HepG2 (cell line): ENCODE data around the gene JAGN1. TPM values are rescaled to one million over a fixed set of nuclear protein-coding genes. Genes with fewer than 3 reads are reported as not detected.

Source experiments
- ARID2 ChIP-seq: sonication (generic); formaldehyde crosslinking; IDR thresholded peaks from 2 replicates; pipeline ENCODE4 v1.8.1; 2022; ENCODE audit warnings: mild to moderate bottlenecking, missing genetic modification reagents, borderline replicate concordance
- FOXM1 ChIP-seq: sonication (generic); formaldehyde crosslinking; IDR thresholded peaks from 2 replicates; pipeline ENCODE4 v1.5.0; 2020; ENCODE audit warnings: missing genetic modification reagents
- FUBP1 ChIP-seq: sonication (generic); formaldehyde crosslinking; IDR thresholded peaks from 2 replicates; pipeline ENCODE4 v1.5.1; 2020; ENCODE audit warnings: missing genetic modification reagents, mild to moderate bottlenecking, borderline replicate concordance
- SIX4 ChIP-seq: sonication (generic); formaldehyde crosslinking; IDR thresholded peaks from 2 replicates; pipeline ENCODE4 v1.4.0; 2020; ENCODE audit warnings: missing genetic modification reagents
- TBP ChIP-seq: sonication (generic); formaldehyde crosslinking; IDR thresholded peaks from 2 replicates; pipeline ENCODE4 v1.5.0; 2020; ENCODE audit warnings: missing genetic modification reagents
- XBP1 ChIP-seq: sonication (generic); formaldehyde crosslinking; IDR thresholded peaks from 2 replicates; pipeline ENCODE4 v1.5.0; 2020; ENCODE audit warnings: missing genetic modification reagents
- ZFY ChIP-seq: sonication (generic); formaldehyde crosslinking; IDR thresholded peaks from 2 replicates; pipeline ENCODE4 v1.4.0; 2020; ENCODE audit warnings: missing genetic modification reagents
- ZNF230 ChIP-seq: sonication (generic); formaldehyde crosslinking; IDR thresholded peaks from 2 replicates; pipeline ENCODE4 v1.4.0; 2020; ENCODE audit warnings: mild to moderate bottlenecking, missing genetic modification reagents
- ZNF274 ChIP-seq: sonication (generic); formaldehyde crosslinking; IDR thresholded peaks from 2 replicates; pipeline ENCODE4 v1.5.1; 2020; ENCODE audit warnings: mild to moderate bottlenecking, missing genetic modification reagents
- ZNF710 ChIP-seq: sonication (generic); formaldehyde crosslinking; IDR thresholded peaks from 2 replicates; pipeline ENCODE4 v1.5.0; 2020; ENCODE audit warnings: mild to moderate bottlenecking, missing genetic modification reagents, borderline replicate concordance
- ZNF747 ChIP-seq: sonication (generic); formaldehyde crosslinking; IDR thresholded peaks from 2 replicates; pipeline ENCODE4 v1.8.1; 2023; ENCODE audit warnings: missing genetic modification reagents, mild to moderate bottlenecking, borderline replicate concordance
- ZNF781 ChIP-seq: sonication (generic); formaldehyde crosslinking; IDR thresholded peaks from 2 replicates; pipeline ENCODE4 v1.5.1; 2020; ENCODE audit warnings: borderline replicate concordance, mild to moderate bottlenecking, missing genetic modification reagents; ENCODE audit errors: not compliant biosample characterization
- polyA plus RNA-seq, 8 experiments: library from polyadenylated mRNA; depleted of rRNA in 3 of 8; stranded (reverse) in 7 of 8; unstranded in 1 of 8; fragments of >200 nt; fragmentation: Illumina TruSeq in 4 of 8; extraction: Trizol in 4 of 8; gene quantifications; 2 replicates each; pipeline versions ENCODE4 v1.2.1 to v1.2.3, GENCODE V29; 2011 to 2016; ENCODE audit warnings: low read depth in 4 of 8, missing spikeins in 1 of 8, mixed read lengths in 1 of 8; ENCODE audit not compliant: insufficient read depth in 1 of 8
- total RNA-seq, 5 experiments: library from RNA; depleted of rRNA; stranded (reverse); fragments of >200 nt; fragmentation: Illumina TruSeq; extraction: Trizol; gene quantifications; 2 replicates each; pipeline ENCODE4 v1.2.3, GENCODE V29; 2016; ENCODE audit warnings: low read depth in 1 of 5
- TF ChIP-seq, protein P1 (sequence below): IDR thresholded peaks from 2 replicates; pipeline ENCODE4 v1.6.1; 2016; ENCODE audit warnings: missing biosample characterization, missing genetic modification reagents, low read depth
- TF ChIP-seq, protein P2 (sequence below): sonication (generic); formaldehyde crosslinking; IDR thresholded peaks from 2 replicates; pipeline ENCODE4 v1.5.0; 2020; ENCODE audit warnings: missing genetic modification reagents, mild to moderate bottlenecking, borderline replicate concordance
- TF ChIP-seq, protein P3 (sequence below): sonication (generic); formaldehyde crosslinking; IDR thresholded peaks from 2 replicates; pipeline ENCODE4 v1.4.0; 2020; ENCODE audit warnings: missing genetic modification reagents
- TF ChIP-seq, protein P4 (sequence below): sonication (generic); formaldehyde crosslinking; IDR thresholded peaks from 2 replicates; pipeline ENCODE4 v1.8.0; 2022; ENCODE audit warnings: missing genetic modification reagents, mild to moderate bottlenecking, inconsistent platforms, borderline replicate concordance
- TF ChIP-seq, protein P5 (sequence below): IDR thresholded peaks from 2 replicates; pipeline ENCODE4 v1.6.1; 2016; ENCODE audit warnings: mild to moderate bottlenecking, missing biosample characterization, missing genetic modification reagents

The JAGN1 gene
- total and polyA plus RNA-seq, 2 of the 13 experiments (the other 11 are each of a cell fraction or from before 2014, with no cell fraction given) = 49.9 to 50.9 TPM

GRCh38 chr3:9932843-9933560 is 42.6 kb downstream of the JAGN1 start (continued):
- TF ChIP-seq FUBP1 (CRISPR knock-in tag) (no peak), FOXM1 (CRISPR knock-in tag) (0 out of 2 replicates have a peak, but pooled peaks have one; percentile 10), XBP1 (no peak; the same call in 1 of the 2 replicates), TBP (CRISPR knock-in tag) (0 out of 2 replicates have a peak, but pooled peaks have one; percentile 46), ZNF781 (CRISPR knock-in tag) (no peak), ZFY (CRISPR knock-in tag) (peak; percentile 80), ZNF747 (CRISPR knock-in tag) (peak; percentile 69; the same call in 1 of the 2 replicates), ZNF710 (CRISPR knock-in tag) (peak; percentile 63; the same call in 1 of the 2 replicates), ARID2 (CRISPR knock-in tag) (no peak), ZNF230 (peak; percentile 41; the same call in 1 of the 2 replicates), SIX4 (peak; percentile 24; the same call in 1 of the 2 replicates), ZNF274 (peak; percentile 37; the same call in 1 of the 2 replicates)
- TF ChIP-seq, protein P1, sequence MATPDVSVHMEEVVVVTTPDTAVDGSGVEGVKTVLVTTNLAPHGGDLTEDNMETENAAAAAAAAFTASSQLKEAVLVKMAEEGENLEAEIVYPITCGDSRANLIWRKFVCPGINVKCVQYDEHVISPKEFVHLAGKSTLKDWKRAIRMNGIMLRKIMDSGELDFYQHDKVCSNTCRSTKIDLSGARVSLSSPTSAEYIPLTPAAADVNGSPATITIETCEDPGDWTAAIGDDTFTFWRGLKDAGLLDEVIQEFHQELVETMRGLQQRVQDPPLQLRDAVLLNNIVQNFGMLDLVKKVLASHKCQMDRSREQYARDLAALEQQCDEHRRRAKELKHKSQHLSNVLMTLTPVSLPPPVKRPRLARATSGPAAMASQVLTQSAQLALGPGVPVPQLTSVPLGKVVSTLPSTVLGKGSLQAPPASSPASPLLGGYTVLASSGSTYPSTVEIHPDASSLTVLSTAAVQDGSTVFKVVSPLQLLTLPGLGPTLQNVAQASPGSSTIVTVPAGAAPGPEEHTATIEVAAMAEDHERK (CRISPR knock-in tag) = no peak
- TF ChIP-seq, protein P2, sequence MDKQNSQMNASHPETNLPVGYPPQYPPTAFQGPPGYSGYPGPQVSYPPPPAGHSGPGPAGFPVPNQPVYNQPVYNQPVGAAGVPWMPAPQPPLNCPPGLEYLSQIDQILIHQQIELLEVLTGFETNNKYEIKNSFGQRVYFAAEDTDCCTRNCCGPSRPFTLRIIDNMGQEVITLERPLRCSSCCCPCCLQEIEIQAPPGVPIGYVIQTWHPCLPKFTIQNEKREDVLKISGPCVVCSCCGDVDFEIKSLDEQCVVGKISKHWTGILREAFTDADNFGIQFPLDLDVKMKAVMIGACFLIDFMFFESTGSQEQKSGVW (CRISPR knock-in tag) = 0 out of 2 replicates have a peak, but pooled peaks have one; percentile 19
- TF ChIP-seq, protein P3, sequence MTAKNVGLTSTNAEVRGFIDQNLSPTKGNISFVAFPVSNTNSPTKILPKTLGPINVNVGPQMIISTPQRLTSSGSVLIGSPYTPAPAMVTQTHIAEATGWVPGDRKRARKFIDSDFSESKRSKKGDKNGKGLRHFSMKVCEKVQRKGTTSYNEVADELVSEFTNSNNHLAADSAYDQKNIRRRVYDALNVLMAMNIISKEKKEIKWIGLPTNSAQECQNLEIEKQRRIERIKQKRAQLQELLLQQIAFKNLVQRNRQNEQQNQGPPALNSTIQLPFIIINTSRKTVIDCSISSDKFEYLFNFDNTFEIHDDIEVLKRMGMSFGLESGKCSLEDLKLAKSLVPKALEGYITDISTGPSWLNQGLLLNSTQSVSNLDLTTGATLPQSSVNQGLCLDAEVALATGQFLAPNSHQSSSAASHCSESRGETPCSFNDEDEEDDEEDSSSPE (CRISPR knock-in tag) = 0 out of 2 replicates have a peak, but pooled peaks have one; percentile 25
- TF ChIP-seq, protein P4, sequence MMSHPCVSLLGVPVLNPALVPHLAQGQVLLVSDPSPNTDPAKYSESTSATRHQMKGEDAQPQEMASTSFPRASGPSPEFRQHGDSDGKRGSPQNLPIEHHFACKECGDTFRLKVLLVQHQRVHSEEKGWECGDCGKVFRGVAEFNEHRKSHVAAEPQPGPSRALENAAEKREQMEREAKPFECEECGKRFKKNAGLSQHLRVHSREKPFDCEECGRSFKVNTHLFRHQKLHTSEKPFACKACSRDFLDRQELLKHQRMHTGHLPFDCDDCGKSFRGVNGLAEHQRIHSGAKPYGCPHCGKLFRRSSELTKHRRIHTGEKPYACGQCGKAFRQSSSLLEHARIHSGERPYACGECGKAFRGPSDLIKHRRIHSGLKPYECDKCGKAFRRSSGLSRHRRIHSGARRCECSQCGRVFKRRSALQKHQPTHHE (CRISPR knock-in tag) = peak; percentile 46; the same call in 1 of the 2 replicates
- TF ChIP-seq, protein P5, sequence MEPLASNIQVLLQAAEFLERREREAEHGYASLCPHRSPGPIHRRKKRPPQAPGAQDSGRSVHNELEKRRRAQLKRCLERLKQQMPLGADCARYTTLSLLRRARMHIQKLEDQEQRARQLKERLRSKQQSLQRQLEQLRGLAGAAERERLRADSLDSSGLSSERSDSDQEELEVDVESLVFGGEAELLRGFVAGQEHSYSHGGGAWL (CRISPR knock-in tag) = peak; percentile 79
